CD4-positive, alpha-beta T cell treated with Interleukin-4 for 1 hour (primary cell): ENCODE results near the gene VAMP1.
"Not testable (repeated sequence)": the region's sequence is repeated elsewhere in the genome, so short reads cannot be mapped to it uniquely, and the experiment has no call there.

ENCODE experiments used
- DNase-seq, 2 donors: peaks; one replicate each; pipeline ENCODE4 v3.0.0-alpha.2; 2020 to 2022

VAMP1 gene

GRCh38 chr12:6469092-6469491 is 1.4 kb downstream of the VAMP1 start:
- no peak for DNase-seq

- no peak for DNase-seq
Measured at GRCh38 chr12:6468283-6468575, 2.2 kb downstream of the VAMP1 start.

GRCh38 chr12:6467571-6468282 is 2.8 kb downstream of the VAMP1 start:
- DNase-seq, result not testable (repeated sequence)

- not testable (repeated sequence) for DNase-seq
Measured at GRCh38 chr12:6466751-6467150, 3.7 kb downstream of the VAMP1 start.

- no peak for DNase-seq
Measured at GRCh38 chr12:6466184-6466573, 4.3 kb downstream of the VAMP1 start.

GRCh38 chr12:6465467-6466183 is 4.9 kb downstream of the VAMP1 start:
- DNase-seq, result peak; percentile 57 to 71

GRCh38 chr12:6464531-6464930 is 5.9 kb downstream of the VAMP1 start:
- DNase-seq, result no peak

GRCh38 chr12:6463858-6464257 is 6.6 kb downstream of the VAMP1 start:
- DNase-seq, result no peak

GRCh38 chr12:6463216-6463615 is 7.3 kb downstream of the VAMP1 start:
- DNase-seq, result peak in 1 of 2 donors; percentile 39

GRCh38 chr12:6462234-6462995 is 8.1 kb downstream of the VAMP1 start:
- DNase-seq, result no peak

- peak; percentile 87 to 90 for DNase-seq
Measured at GRCh38 chr12:6461401-6462233, 8.9 kb downstream of the VAMP1 start.

GRCh38 chr12:6460751-6461371 is 9.6 kb downstream of the VAMP1 start:
- DNase-seq, result peak in 1 of 2 donors; percentile 66

GRCh38 chr12:6459004-6459337 is 11.5 kb downstream of the VAMP1 start:
- no peak for DNase-seq

- DNase-seq, result no peak
Measured at GRCh38 chr12:6458281-6459003, 12.0 kb downstream of the VAMP1 start.

GRCh38 chr12:6457220-6457945 is 13.1 kb downstream of the VAMP1 start:
- no peak for DNase-seq

- DNase-seq, result peak in 1 of 2 donors; percentile 51
Measured at GRCh38 chr12:6452944-6453630, 17.4 kb downstream of the VAMP1 start.

- DNase-seq, result peak in 1 of 2 donors; percentile 31
Measured at GRCh38 chr12:6452245-6452943, 18.1 kb downstream of the VAMP1 start.

GRCh38 chr12:6451348-6452244 is 18.9 kb downstream of the VAMP1 start, which contains the start of gene TAPBPL:
TAPBPL (plus strand) TSS chr12:6452042; CDS start chr12:6452249, 207 bp downstream.
- DNase-seq, result peak; percentile 86 to 89
